ENCODE measurements around the gene NCKAP5.

Gene NCKAP5

DNA sequence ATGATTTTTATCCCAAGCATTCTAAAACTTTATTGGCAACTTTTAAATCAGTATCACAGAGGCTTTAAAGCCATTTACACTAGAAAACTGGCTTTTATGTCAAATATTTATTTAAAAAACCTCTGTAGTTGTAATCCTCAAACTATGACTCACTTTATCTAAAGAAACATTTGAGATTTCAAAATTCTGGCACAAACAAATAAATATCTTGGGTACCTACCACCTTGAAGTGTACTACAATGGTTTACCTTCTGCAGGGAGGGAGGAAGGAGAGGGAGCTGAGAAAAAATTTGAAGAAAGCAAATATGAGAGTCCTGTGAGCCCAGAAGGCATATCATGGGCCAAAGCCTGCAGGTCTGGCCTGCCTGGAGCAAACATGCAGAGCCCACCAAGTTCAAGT is 155.6 kb downstream of the NCKAP5 start:
- no peaks in the 10 kb centered on the region for H3K27me3 ChIP-seq (replicated peaks; ENCODE audit: control insufficient read depth, insufficient read depth, low read length)
- TF ChIP-seq, protein P1, sequence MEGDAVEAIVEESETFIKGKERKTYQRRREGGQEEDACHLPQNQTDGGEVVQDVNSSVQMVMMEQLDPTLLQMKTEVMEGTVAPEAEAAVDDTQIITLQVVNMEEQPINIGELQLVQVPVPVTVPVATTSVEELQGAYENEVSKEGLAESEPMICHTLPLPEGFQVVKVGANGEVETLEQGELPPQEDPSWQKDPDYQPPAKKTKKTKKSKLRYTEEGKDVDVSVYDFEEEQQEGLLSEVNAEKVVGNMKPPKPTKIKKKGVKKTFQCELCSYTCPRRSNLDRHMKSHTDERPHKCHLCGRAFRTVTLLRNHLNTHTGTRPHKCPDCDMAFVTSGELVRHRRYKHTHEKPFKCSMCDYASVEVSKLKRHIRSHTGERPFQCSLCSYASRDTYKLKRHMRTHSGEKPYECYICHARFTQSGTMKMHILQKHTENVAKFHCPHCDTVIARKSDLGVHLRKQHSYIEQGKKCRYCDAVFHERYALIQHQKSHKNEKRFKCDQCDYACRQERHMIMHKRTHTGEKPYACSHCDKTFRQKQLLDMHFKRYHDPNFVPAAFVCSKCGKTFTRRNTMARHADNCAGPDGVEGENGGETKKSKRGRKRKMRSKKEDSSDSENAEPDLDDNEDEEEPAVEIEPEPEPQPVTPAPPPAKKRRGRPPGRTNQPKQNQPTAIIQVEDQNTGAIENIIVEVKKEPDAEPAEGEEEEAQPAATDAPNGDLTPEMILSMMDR (IDR thresholded peaks at IDR 0.05; ENCODE audit: insufficient read depth, low read length, poor library complexity, severe bottlenecking): no peak
- DNase-seq (ENCODE audit: extremely low read depth, insufficient read length): no peak
- no peak overlapping the region for H3K4me3 ChIP-seq (replicated peaks; ENCODE audit: low read depth, low read length)
- H3K36me3 ChIP-seq (ENCODE audit: control insufficient read depth, insufficient read depth, low read length): no peaks in the 10 kb centered on the region

DNA sequence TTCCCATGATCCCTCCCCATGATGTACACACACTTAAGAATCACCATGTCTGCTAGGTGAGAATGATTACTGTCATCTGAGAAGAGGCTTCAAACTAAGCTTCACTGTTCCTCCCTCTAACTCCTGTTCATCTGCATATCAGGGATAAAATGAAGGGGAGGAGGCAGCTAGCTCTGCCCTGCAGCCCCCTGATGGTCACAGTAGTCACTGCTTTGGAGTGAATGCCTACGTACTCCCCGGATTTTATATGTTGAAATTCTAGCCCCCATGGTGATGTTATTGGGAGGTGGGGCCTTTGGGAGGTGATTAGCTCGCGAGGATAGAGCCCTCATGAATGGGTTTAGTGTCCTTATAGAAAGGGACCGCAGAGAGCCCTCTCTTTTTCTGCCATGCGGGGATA is 156.4 kb downstream of the NCKAP5 start:
- DNase-seq (ENCODE audit: extremely low read depth, insufficient read length): no peak
- TF ChIP-seq, protein P1 (IDR thresholded peaks at IDR 0.05; ENCODE audit: insufficient read depth, low read length, poor library complexity, severe bottlenecking): no peak
- H3K4me3 ChIP-seq (replicated peaks; ENCODE audit: low read depth, low read length): no peak overlapping the region
- no peaks in the 10 kb centered on the region for H3K27me3 ChIP-seq (replicated peaks; ENCODE audit: control insufficient read depth, insufficient read depth, low read length)
- no peaks in the 10 kb centered on the region for H3K36me3 ChIP-seq (ENCODE audit: control insufficient read depth, insufficient read depth, low read length)

DNA sequence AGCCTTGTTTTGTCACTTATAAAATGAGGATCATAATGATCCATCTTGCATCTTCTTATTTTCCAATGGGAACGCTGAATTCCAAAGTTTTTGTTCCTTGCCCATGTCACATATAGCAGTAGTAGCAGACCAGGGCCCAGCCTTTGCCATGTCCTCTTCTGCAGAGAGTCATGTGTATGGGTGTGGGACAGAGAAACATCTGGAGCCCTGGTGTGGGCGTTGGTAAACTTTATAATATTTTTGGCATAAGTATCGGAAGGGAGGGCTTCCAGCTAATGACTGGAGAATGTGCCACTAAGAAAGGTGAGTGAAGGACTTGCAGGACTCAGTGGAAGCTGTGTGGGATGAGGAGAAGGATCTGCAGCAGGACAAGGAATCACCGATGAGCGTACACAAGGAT is 157.2 kb downstream of the NCKAP5 start:
- TF ChIP-seq, protein P1 (IDR thresholded peaks at IDR 0.05; ENCODE audit: insufficient read depth, low read length, poor library complexity, severe bottlenecking): no peak
- DNase-seq (ENCODE audit: extremely low read depth, insufficient read length): no peak
- no peaks in the 10 kb centered on the region for H3K36me3 ChIP-seq (ENCODE audit: control insufficient read depth, insufficient read depth, low read length)
- H3K27me3 ChIP-seq (replicated peaks; ENCODE audit: control insufficient read depth, insufficient read depth, low read length): no peaks in the 10 kb centered on the region
- no peak overlapping the region for H3K4me3 ChIP-seq (replicated peaks; ENCODE audit: low read depth, low read length)

DNA sequence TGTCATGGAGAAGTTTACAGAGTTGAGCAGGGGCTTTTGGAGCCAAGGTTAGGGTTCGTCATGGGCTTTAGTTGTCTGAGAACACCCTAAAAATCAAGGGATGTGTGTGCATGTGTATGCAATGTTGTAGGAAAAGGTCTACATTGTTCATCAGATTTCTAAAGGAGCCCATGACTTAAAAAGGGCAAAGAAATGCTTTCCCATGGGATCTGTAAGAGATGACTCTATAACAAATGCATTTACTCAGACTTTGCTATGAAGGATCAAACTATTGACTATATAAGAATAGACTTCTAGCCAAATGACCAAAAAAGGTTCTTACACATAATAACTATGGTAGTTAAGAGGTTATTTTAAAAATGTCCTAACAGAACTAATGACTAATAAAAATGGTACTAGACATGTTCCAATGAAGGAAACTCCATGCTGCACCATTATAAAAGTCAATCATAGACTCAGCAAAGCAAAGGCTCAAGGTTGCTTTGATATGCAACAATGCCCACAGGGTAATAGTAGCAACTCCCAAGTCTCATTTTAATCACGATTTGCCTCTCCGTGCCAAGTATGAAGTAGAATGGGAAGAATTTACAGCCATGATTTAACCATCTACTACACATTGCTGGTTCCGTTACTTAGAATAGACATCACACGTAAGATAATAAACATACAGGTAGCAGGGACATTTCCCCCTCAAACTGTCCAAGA is 158.5 kb downstream of the NCKAP5 start:
- no peaks in the 10 kb centered on the region for H3K36me3 ChIP-seq (ENCODE audit: control insufficient read depth, insufficient read depth, low read length)
- no peak for DNase-seq (ENCODE audit: extremely low read depth, insufficient read length)
- H3K4me3 ChIP-seq (replicated peaks; ENCODE audit: low read depth, low read length): no peak overlapping the region
- TF ChIP-seq, protein P1 (IDR thresholded peaks at IDR 0.05; ENCODE audit: insufficient read depth, low read length, poor library complexity, severe bottlenecking): no peak
- no peaks in the 10 kb centered on the region for H3K27me3 ChIP-seq (replicated peaks; ENCODE audit: control insufficient read depth, insufficient read depth, low read length)

DNA sequence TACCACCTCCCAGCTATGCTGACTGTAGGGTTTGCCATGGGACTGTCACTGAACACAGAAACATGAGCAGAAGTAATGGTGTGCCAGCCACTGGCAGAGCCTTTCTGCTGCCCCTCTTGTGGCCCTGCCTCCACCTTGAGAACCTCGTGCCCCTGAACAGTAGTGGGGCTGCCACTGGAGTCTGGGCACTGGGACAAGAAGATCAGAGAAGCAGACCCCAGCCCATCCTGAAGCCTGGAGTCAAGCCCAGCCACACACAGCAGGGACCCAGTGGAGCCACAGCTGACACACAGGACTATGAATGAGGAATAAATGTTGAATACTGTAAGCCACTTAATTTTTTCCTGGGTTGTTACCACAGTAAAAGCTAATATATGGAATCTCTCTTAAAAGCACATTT is 159.6 kb downstream of the NCKAP5 start:
- TF ChIP-seq, protein P1 (IDR thresholded peaks at IDR 0.05; ENCODE audit: insufficient read depth, low read length, poor library complexity, severe bottlenecking): no peak
- Histone ChIP-seq H3K36me3 (ENCODE audit: control insufficient read depth, insufficient read depth, low read length) (no peaks in the 10 kb centered on the region), H3K4me3 (replicated peaks; ENCODE audit: low read depth, low read length) (no peak overlapping the region), H3K27me3 (replicated peaks; ENCODE audit: control insufficient read depth, insufficient read depth, low read length) (no peaks in the 10 kb centered on the region)
- no peak for DNase-seq (ENCODE audit: extremely low read depth, insufficient read length)

DNA sequence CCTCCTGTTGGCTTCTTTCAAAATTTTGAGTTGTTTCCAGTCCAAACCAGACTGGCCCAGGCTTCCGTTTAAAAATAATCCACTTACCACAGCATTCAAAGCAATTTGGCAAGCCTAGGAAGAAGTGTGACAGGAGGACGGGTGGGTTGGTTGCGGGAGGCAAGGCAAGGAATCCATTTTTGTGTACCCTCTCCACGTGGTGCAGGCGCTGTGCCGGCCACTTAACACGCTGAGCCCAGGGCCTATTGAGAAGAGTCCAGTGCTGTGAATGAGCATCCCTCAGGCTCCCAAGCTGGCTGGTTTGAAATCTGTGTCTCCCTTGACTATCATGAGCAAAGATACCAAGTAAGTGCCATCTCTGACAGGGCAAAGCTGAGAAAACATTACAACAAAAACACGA is 160.9 kb downstream of the NCKAP5 start:
- Histone ChIP-seq H3K4me3 (replicated peaks; ENCODE audit: low read depth, low read length) (no peak overlapping the region), H3K27me3 (replicated peaks; ENCODE audit: control insufficient read depth, insufficient read depth, low read length) (no peaks in the 10 kb centered on the region), H3K36me3 (ENCODE audit: control insufficient read depth, insufficient read depth, low read length) (no peaks in the 10 kb centered on the region)
- no peak for DNase-seq (ENCODE audit: extremely low read depth, insufficient read length)
- TF ChIP-seq, protein P1 (IDR thresholded peaks at IDR 0.05; ENCODE audit: insufficient read depth, low read length, poor library complexity, severe bottlenecking): no peak

Data from GM06990 (cell line).